GM10248 (cell line): Measurements from ENCODE around the gene CASP9.

Source experiments
- CTCF ChIA-PET: fragments of 300-600 bp; sonication (Branson Sonifier 250); formaldehyde crosslinking; extraction: SDS; loops from one replicate; lab custom pipeline; 2021; ENCODE audit warnings: antibody characterized with exemption; lab: Yijun Ruan, JAX
- POLR2A ChIA-PET: fragments of 350-650 bp; sonication (Branson Sonifier 250); formaldehyde crosslinking; extraction: SDS; loops from one replicate; lab custom pipeline; 2020; ENCODE audit warnings: antibody characterized with exemption; lab: Yijun Ruan, JAX
- DNase-seq: peaks from one replicate; pipeline ENCODE4 v3.0.0; 2012; ENCODE audit errors: extremely low spot score
- TF ChIP-seq, protein P1 (sequence below): IDR thresholded peaks from 2 replicates; pipeline ENCODE4 v1.5.1; 2012; ENCODE audit warnings: mild to moderate bottlenecking, low read depth; ENCODE audit errors: extremely low read depth, missing control alignments, control extremely low read depth

Gene CASP9

DNA sequence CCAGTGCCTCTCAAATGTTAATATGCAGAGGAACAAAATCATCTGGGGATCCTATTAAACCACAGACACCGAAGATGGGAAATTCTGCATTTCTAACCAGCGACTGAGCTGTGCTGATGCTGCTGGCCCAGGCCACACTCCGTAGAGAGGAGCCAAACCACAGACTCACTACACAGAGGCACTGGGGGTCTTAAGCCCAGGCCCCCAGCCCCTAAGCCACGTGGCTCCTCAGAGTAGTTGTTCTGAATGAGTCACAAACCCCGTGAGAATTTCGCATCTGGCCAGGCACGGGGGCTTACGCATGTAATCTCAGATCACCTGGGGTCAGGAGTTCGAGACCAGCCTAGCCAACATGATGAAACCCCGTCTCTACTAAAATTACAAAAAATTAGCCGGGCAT, 70.3 kb downstream of the CASP9 start:
- ChIA-PET POLR2A (no interaction called here), CTCF (no interaction called here)
- TF ChIP-seq, protein P1, sequence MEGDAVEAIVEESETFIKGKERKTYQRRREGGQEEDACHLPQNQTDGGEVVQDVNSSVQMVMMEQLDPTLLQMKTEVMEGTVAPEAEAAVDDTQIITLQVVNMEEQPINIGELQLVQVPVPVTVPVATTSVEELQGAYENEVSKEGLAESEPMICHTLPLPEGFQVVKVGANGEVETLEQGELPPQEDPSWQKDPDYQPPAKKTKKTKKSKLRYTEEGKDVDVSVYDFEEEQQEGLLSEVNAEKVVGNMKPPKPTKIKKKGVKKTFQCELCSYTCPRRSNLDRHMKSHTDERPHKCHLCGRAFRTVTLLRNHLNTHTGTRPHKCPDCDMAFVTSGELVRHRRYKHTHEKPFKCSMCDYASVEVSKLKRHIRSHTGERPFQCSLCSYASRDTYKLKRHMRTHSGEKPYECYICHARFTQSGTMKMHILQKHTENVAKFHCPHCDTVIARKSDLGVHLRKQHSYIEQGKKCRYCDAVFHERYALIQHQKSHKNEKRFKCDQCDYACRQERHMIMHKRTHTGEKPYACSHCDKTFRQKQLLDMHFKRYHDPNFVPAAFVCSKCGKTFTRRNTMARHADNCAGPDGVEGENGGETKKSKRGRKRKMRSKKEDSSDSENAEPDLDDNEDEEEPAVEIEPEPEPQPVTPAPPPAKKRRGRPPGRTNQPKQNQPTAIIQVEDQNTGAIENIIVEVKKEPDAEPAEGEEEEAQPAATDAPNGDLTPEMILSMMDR, result no peak
- DNase-seq, result no peak

DNA sequence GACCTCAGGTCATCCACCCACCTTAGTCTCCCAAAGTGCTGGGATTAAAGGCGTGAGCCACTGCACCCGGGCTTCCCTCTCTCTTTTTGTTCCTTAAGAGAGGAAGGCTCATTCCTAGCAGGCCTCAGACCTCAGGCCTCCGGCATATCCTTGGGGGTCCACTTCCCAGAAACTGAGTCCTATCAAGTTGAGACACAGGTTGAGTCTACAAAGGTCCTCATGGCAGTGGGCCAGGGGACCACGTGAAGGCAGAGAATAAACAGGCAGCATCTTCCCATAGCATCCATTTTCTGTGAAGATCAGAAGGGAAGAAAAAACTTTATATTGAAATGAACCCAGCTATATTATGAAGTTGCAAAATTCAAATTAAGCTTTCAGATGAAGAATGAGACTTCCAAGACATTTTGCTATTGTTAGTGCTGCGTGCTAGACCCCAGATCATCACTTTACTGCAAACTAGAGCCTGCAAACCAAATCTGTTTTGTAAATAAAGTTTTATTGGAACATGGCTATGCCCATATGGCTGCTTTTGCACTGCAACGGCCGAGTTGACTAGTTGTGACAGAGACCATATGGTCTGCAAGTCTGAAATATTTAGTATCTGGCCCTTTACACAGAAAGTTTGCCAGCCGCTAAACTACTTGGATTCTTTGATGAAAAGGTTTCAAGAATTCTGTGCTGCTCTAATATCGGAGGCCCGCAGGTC, 71.0 kb downstream of the CASP9 start:
- ChIA-PET CTCF (interaction anchor here (1.0 kb wide), 1 partner anchor 21 kb away, joined by 4 read pairs; no protein-coding TSS in a partner anchor), POLR2A (no interaction called here)
- TF ChIP-seq, protein P1, result no peak
- no peak for DNase-seq

DNA sequence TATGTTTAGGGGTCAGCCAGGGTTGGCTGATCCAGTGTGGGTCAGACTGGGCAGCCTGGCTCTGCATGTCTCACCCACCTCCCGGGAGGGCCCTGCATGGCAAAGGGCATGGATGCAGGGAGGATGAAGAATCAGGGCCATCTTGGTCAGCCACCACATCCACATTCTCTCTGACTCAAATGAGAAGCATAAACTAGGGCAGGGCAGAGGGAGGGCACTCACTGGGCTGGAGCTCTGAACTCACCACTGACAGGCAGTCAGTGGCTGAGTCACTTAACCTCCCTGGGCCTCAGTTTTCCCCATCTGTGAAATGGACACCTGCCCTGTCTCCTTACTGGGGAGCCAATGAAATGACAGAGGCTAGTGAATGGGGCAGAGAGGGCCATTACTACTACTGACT, 71.8 kb downstream of the CASP9 start:
- ChIA-PET POLR2A (no interaction called here), CTCF (interaction anchor here (1.0 kb wide), 1 partner anchor 21 kb away, joined by 4 read pairs; no protein-coding TSS in a partner anchor)
- no peak for DNase-seq
- TF ChIP-seq, protein P1, result no peak

DNA sequence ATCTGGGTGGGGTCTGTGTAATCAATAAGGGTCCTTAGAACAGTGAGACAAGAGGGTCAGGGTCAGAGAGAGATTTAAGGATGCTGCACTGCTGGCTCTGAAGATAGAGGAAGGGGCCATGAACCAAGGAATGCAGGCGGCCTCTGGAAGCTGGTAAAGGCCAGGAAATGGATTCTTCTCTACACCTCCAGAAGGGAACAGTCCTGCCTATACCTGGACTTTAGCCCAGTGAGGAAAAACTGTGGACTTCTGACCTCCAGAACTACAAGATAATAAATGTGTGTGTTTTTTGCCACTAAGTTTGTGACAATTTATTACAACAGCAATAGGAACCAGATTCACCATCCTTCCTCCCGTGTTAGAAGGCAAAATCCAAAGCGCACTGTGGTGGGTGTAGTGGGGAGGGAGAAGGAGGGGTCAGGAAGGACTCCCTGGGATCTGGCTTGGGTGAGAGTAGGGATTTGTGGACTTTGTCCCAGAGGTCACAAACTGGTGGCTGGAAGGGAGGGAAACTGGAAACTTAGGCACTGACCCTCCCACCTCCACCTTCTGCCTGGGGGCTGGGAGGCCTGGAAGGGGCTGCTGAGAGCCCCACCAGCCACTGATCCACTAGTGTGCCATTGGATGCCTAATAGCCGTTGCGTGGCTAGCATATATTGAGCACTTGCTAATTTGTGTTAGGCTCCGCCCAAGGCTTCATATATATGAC, 72.8 kb downstream of the CASP9 start:
- CTCF ChIA-PET, result no interaction called here
- DNase-seq, result no peak

DNA sequence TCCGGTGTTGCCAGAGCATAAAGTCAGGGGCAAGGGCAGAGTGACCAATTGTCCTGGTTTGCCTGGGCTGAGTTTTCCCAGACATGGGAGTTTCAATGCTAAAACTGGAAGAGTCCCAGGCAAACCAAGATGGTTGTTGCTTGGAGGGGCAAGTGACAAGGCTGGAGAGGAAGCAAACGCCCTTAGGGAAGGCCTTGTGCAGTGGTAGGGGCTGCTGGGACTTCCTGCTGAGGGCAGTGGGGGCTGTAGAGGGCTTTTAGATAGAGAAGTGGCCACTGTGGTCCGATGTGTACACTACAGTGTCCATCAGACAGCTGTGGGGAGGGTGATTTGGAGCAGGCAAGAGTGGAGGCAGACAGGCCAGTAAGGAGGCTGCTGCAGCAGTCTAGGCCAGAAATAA, 74.4 kb downstream of the CASP9 start:
- CTCF ChIA-PET, result interaction anchor here (3.7 kb wide), 1 partner anchor 18 kb away, joined by 16 read pairs; no protein-coding TSS in a partner anchor
- POLR2A ChIA-PET, result no interaction called here

More for the DNA sequence above, 72.8 kb downstream of the CASP9 start:
- TF ChIP-seq, protein P1, result no peak
- POLR2A ChIA-PET, result no interaction called here

DNA sequence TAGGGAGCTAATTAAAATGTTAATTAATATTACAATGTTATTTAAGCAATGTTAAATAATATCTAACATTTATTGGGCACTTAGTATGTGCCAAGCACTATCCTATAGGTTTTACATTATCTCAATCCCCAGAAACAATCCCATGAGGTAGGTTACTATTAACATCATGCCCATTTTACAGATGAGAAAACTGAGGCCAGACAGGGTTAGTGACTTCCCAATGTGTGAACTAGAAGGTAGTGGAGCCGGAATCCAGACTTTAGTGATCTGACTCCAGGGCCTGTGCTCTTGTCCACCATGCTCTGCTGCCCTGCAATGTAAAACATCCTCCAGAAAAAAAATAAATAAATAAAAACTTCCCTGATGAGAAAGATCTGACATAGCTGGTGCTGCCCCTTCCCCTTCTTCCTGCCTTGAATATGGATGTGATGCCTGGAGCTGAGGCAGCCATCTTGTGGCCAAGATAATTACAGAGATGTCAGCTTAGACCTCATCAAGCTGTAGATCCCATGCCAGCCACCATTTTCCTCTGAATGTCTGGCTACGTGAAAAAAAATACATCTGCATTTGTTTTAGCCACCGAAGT, 75.0 kb downstream of the CASP9 start:
- no peak for DNase-seq
- CTCF ChIA-PET, result interaction anchor here (0.9 to 3.7 kb wide), 2 partner anchors 17 to 126 kb away, joined by 4 to 16 read pairs; no protein-coding TSS in a partner anchor
- POLR2A ChIA-PET, result no interaction called here
- TF ChIP-seq, protein P1, result no peak

More for the DNA sequence above, 74.4 kb downstream of the CASP9 start:
- DNase-seq, result no peak
- TF ChIP-seq, protein P1, result no peak
